Common myeloid progenitor, CD34-positive (primary cell): ENCODE measurements around the gene INHBC.
"Not testable (repeated sequence)": the region's sequence is repeated elsewhere in the genome, so short reads cannot be mapped to it uniquely, and the experiment has no call there.

Source experiments
- CTCF ChIA-PET: fragments of 350-600 bp; sonication (Branson Sonifier 250); formaldehyde crosslinking; loops from one replicate; lab custom pipeline; 2021; ENCODE audit warnings: antibody characterized with exemption; lab: Charles Lee
- POLR2A ChIA-PET: fragments of 350-600 bp; sonication (Branson Sonifier 250); formaldehyde crosslinking; loops from one replicate; lab custom pipeline; 2021; ENCODE audit warnings: antibody characterized with exemption; lab: Charles Lee
- DNase-seq, 3 donors: peaks; one replicate each; pipeline versions ENCODE4 v3.0.0 to v3.0.0-alpha.2; 2013
- H3K27ac ChIP-seq, 2 experiments: 1 replicate in 1 of 2; 2 replicates in 1 of 2; pipeline ENCODE4 v1.7.0; 2013; ENCODE audit warnings: inconsistent platforms in 2 of 2, low read length in 2 of 2, mild to moderate bottlenecking in 2 of 2, low read depth in 1 of 2, moderate library complexity in 1 of 2; ENCODE audit not compliant: severe bottlenecking in 2 of 2, insufficient read depth in 1 of 2, poor library complexity in 1 of 2
- H3K27me3 ChIP-seq, 5 experiments: replicated peaks in 2 of 5; 1 replicate in 3 of 5; 2 replicates in 2 of 5; pipeline versions ENCODE4 v1.6.1 to v1.7.0; 2013; ENCODE audit warnings: low read length in 4 of 5, mild to moderate bottlenecking in 2 of 5, moderate library complexity in 2 of 5, inconsistent platforms in 1 of 5; ENCODE audit not compliant: insufficient read depth in 5 of 5, control insufficient read depth in 4 of 5
- H3K36me3 ChIP-seq, 4 experiments: 1 replicate in 2 of 4; 2 replicates in 2 of 4; pipeline versions ENCODE4 v1.6.1 to v1.7.0; 2013; ENCODE audit warnings: low read length in 3 of 4, control low read depth in 1 of 4, mild to moderate bottlenecking in 1 of 4; ENCODE audit not compliant: control insufficient read depth in 4 of 4, insufficient read depth in 4 of 4
- H3K4me1 ChIP-seq, 4 experiments: 1 replicate in 3 of 4; 2 replicates in 1 of 4; pipeline versions ENCODE4 v1.6.1 to v1.7.1; 2013; ENCODE audit warnings: low read length in 3 of 4, mild to moderate bottlenecking in 3 of 4, control low read depth in 1 of 4, inconsistent platforms in 1 of 4, moderate library complexity in 1 of 4; ENCODE audit not compliant: control insufficient read depth in 4 of 4, insufficient read depth in 4 of 4; ENCODE audit errors: control extremely low read depth in 1 of 4
- H3K4me3 ChIP-seq, 7 experiments: 1 replicate in 4 of 7; 2 replicates in 3 of 7; pipeline versions ENCODE4 v1.5.1 to v1.7.0; 2013; ENCODE audit warnings: mild to moderate bottlenecking in 7 of 7, low read length in 6 of 7, moderate library complexity in 6 of 7, inconsistent platforms in 2 of 7, low read depth in 2 of 7, control low read depth in 1 of 7; ENCODE audit not compliant: insufficient read depth in 4 of 7, control insufficient read depth in 1 of 7; ENCODE audit errors: extremely low read depth in 1 of 7
- H3K9me3 ChIP-seq, 5 experiments: 1 replicate in 4 of 5; 2 replicates in 1 of 5; pipeline versions ENCODE4 v1.6.1 to v1.7.1; 2013; ENCODE audit warnings: low read length in 4 of 5, mild to moderate bottlenecking in 2 of 5, inconsistent platforms in 1 of 5, low read depth in 1 of 5, moderate library complexity in 1 of 5; ENCODE audit not compliant: control insufficient read depth in 4 of 5, insufficient read depth in 2 of 5; ENCODE audit errors: control extremely low read depth in 1 of 5
- WGBS: methylation state at CpG from one replicate; pipeline ENCODE4 v1.1.5; 2013; ENCODE audit not compliant: insufficient coverage; 5-methylcytosine and 5-hydroxymethylcytosine counted together

Gene INHBC

GRCh38 chr12:57395121-57395520 is 39.5 kb upstream of the INHBC start:
- H3K36me3 ChIP-seq = peaks cover 4 to 17% (median 10%) of the 10 kb centered on the region in 4 experiments
- no peaks in the 10 kb centered on the region for H3K4me1 ChIP-seq
- no peaks in the 10 kb centered on the region for H3K9me3 ChIP-seq
- H3K27me3 ChIP-seq = no peaks in the 10 kb centered on the region
- ChIA-PET POLR2A (no interaction called here), CTCF (interaction anchor here (0.9 kb wide), 1 partner anchor 44 kb away, joined by 3 read pairs; no protein-coding TSS in a partner anchor)
- no peak overlapping the region for H3K4me3 ChIP-seq
- no peak for DNase-seq
- H3K27ac ChIP-seq = no peak overlapping the region
- WGBS = 95% methylated on average over 18 of the region's 18 CpGs

- ChIA-PET CTCF (no interaction called here), POLR2A (no interaction called here)
- WGBS = 83% methylated on average over 1 of the region's 2 CpGs
- Histone ChIP-seq H3K9me3 (no peaks in the 10 kb centered on the region), H3K4me3 (no peak overlapping the region), H3K27me3 (no peaks in the 10 kb centered on the region), H3K27ac (no peak overlapping the region), H3K36me3 (peaks cover 4 to 12% (median 7%) of the 10 kb centered on the region in 4 experiments), H3K4me1 (no peaks in the 10 kb centered on the region)
- DNase-seq = no peak
Observed at GRCh38 chr12:57397441-57397840, 37.1 kb upstream of the INHBC start.

GRCh38 chr12:57399718-57400463 is 34.7 kb upstream of the INHBC start:
- CTCF ChIA-PET = interaction anchor here (1.4 to 1.5 kb wide), 2 partner anchors 8 to 92 kb away, joined by 4 to 5 read pairs; no protein-coding TSS in a partner anchor
- not testable (repeated sequence) for H3K4me1 ChIP-seq, H3K9me3 ChIP-seq, H3K36me3 ChIP-seq, H3K27ac ChIP-seq, H3K27me3 ChIP-seq, DNase-seq, H3K4me3 ChIP-seq
- 100% methylated on average over 2 of the region's 7 CpGs for WGBS
- POLR2A ChIA-PET = interaction anchor here (0.6 kb wide), 1 partner anchor 29 kb away, joined by 3 read pairs; no protein-coding TSS in a partner anchor

GRCh38 chr12:57401165-57401564 is 33.4 kb upstream of the INHBC start:
- CTCF ChIA-PET = interaction anchor here (0.6 to 1.9 kb wide), 5 partner anchors 8 to 163 kb away, joined by 3 to 9 read pairs (median 4); partner anchors contain the start of gene INHBE
- no peak for DNase-seq

DNA sequence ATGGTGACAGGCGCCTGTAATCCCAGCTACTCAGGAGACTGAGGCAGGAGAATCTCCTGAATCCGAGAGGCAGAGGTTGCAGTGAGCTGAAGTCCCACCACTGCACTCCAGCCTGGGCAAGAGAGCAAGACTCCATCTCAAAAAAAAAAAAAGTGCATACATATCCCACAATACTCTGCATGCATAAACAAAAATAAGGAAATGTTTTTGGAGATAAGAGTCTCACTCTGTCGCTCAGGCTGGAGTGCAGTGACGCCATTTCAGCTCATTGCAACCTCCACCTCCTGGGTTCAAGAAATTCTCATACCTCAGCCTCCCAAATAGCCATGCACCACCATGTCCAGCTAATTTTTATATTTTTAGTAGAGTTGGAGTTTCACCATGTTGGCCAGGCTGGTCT is 32.4 kb upstream of the INHBC start:
- POLR2A ChIA-PET = interaction anchor here (1.2 kb wide), 1 partner anchor 19 kb away, joined by 3 read pairs; no protein-coding TSS in a partner anchor
- DNase-seq, H3K27ac ChIP-seq, H3K9me3 ChIP-seq, H3K27me3 ChIP-seq, H3K4me1 ChIP-seq, H3K36me3 ChIP-seq, H3K4me3 ChIP-seq: not testable (repeated sequence)
- WGBS = 93% methylated on average over 3 of the region's 4 CpGs
- CTCF ChIA-PET = interaction anchor here (0.6 to 1.9 kb wide), 6 partner anchors 13 to 408 kb away, joined by 3 to 9 read pairs (median 4); partner anchors contain the start of gene INHBE

More at GRCh38 chr12:57401165-57401564, 33.4 kb upstream of the INHBC start:
- no peak overlapping the region for H3K27ac ChIP-seq
- 96% methylated on average over 4 of the region's 5 CpGs for WGBS
- H3K27me3 ChIP-seq = no peaks in the 10 kb centered on the region
- POLR2A ChIA-PET = no interaction called here
- no peaks in the 10 kb centered on the region for H3K4me1 ChIP-seq
- H3K36me3 ChIP-seq = no peaks in the 10 kb centered on the region
- H3K4me3 ChIP-seq = no peak overlapping the region
- H3K9me3 ChIP-seq = no peaks in the 10 kb centered on the region

GRCh38 chr12:57404966-57405640 is 29.5 kb upstream of the INHBC start:
- Histone ChIP-seq H3K4me1 (no peaks in the 10 kb centered on the region), H3K9me3 (no peaks in the 10 kb centered on the region), H3K36me3 (no peaks in the 10 kb centered on the region), H3K27me3 (no peaks in the 10 kb centered on the region), H3K4me3 (no peak overlapping the region), H3K27ac (no peak overlapping the region)
- WGBS = 100% methylated on average over 1 of the region's 5 CpGs
- ChIA-PET POLR2A (no interaction called here), CTCF (no interaction called here)
- DNase-seq = no peak
